Right ventricle myocardium inferior (tissue), 1 donor: ENCODE measurements around the gene TOMM20. TPM values are rescaled to one million over a fixed set of nuclear protein-coding genes. Genes with fewer than 3 reads are reported as not detected.

Experiments
- ATAC-seq: fragments of 200-7000 bp; cut with Tn5 transposase; one replicate; pipeline ENCODE4 v1.9.1; 2020; ENCODE audit warnings: mild to moderate bottlenecking, moderate library complexity
- DNase-seq: peaks from one replicate; pipeline ENCODE4 v3.0.0; 2021; ENCODE audit errors: missing footprints
- intact Hi-C: fragments of 100-400 bp; cut with DNase I; formaldehyde crosslinking; loops from one replicate; pipeline ENCODE4 v1.11.0; 2022
- total RNA-seq: library from RNA; stranded (reverse); fragmentation: NEBNext Ultra II Directional; extraction: Animal tissue kit (Norgen Biotek cat#: 25700); gene quantifications from one replicate; pipeline ENCODE4 v1.2.1, GENCODE V29; 2021
- donor health status: DM: no; HTN: yes; CAD: no; lungs with severe emphysema.

TOMM20 gene
- total RNA-seq, 1 donor from 2014 or later = 81.9 TPM

- intact Hi-C loops = no loop called here
Observed at GRCh38 chr1:235139315-235139714, 10.7 kb upstream of the TOMM20 start.

GRCh38 chr1:235138821-235139220 lies 10.2 kb upstream of the TOMM20 start:
- DNase-seq (no peak), ATAC-seq (no peak)
- intact Hi-C loops = no loop called here

More at GRCh38 chr1:235139315-235139714, 10.7 kb upstream of the TOMM20 start:
- no peak for ATAC-seq
- DNase-seq = no peak

- intact Hi-C loops = no loop called here
- DNase-seq = no peak
- ATAC-seq = no peak
Observed at GRCh38 chr1:235136111-235136510, 7.5 kb upstream of the TOMM20 start.

- DNase-seq = no peak
- ATAC-seq = no peak
- intact Hi-C loops = no loop called here
Observed at GRCh38 chr1:235134171-235134570, 5.5 kb upstream of the TOMM20 start.

- intact Hi-C loops = no loop called here
- no peak for ATAC-seq
- DNase-seq = no peak
Observed at GRCh38 chr1:235133086-235133485, 4.4 kb upstream of the TOMM20 start.

- ATAC-seq (no peak), DNase-seq (no peak)
- intact Hi-C loops = no loop called here
Observed at GRCh38 chr1:235131961-235132360, 3.3 kb upstream of the TOMM20 start.

- intact Hi-C loops = no loop called here
- ATAC-seq = no peak
- no peak for DNase-seq
Observed at GRCh38 chr1:235130766-235131270, 2.2 kb upstream of the TOMM20 start.

GRCh38 chr1:235129774-235130570 lies 1.3 kb upstream of the TOMM20 start:
- intact Hi-C loops = no loop called here
- DNase-seq (no peak), ATAC-seq (no peak)

- ATAC-seq (no peak), DNase-seq (no peak)
- intact Hi-C loops = no loop called here
Observed at GRCh38 chr1:235127732-235128455, 743 bp downstream of the TOMM20 start.

- intact Hi-C loops = no loop called here
- ATAC-seq = no peak
Observed at GRCh38 chr1:235127203-235127602, 1.4 kb downstream of the TOMM20 start.

GRCh38 chr1:235124665-235125064 lies 4.0 kb downstream of the TOMM20 start:
- no peak for ATAC-seq
- DNase-seq = no peak
- intact Hi-C loops = no loop called here

More at GRCh38 chr1:235127203-235127602, 1.4 kb downstream of the TOMM20 start:
- DNase-seq = no peak

GRCh38 chr1:235124111-235124510 lies 4.5 kb downstream of the TOMM20 start:
- intact Hi-C loops = no loop called here
- DNase-seq (no peak), ATAC-seq (no peak)

- intact Hi-C loops = no loop called here
- DNase-seq (no peak), ATAC-seq (no peak)
Observed at GRCh38 chr1:235122348-235122747, 6.3 kb downstream of the TOMM20 start.

- DNase-seq = no peak
- no peak for ATAC-seq
- intact Hi-C loops = no loop called here
Observed at GRCh38 chr1:235113183-235113917, 15.3 kb downstream of the TOMM20 start.

GRCh38 chr1:235112297-235113182 lies 16.1 kb downstream of the TOMM20 start:
- ATAC-seq (no peak), DNase-seq (no peak)
- intact Hi-C loops = no loop called here

- intact Hi-C loops = no loop called here
- ATAC-seq (no peak), DNase-seq (no peak)
Observed at GRCh38 chr1:235111107-235111506, 17.5 kb downstream of the TOMM20 start.

- ATAC-seq (no peak), DNase-seq (no peak)
- intact Hi-C loops = loop anchor here (10.0 kb wide), 1 partner anchor 306 kb away; no protein-coding TSS in a partner anchor
Observed at GRCh38 chr1:235108876-235109275, 19.8 kb downstream of the TOMM20 start.

GRCh38 chr1:235108185-235108593 lies 20.4 kb downstream of the TOMM20 start:
- ATAC-seq (no peak), DNase-seq (no peak)
- intact Hi-C loops = loop anchor here (10.0 kb wide), 1 partner anchor 307 kb away; no protein-coding TSS in a partner anchor
